Measurements from ENCODE around the gene OXT. TPM values are rescaled to one million over a fixed set of nuclear protein-coding genes. Genes with fewer than 3 reads are reported as not detected.
A peak's percentile ranks its signal among the peaks of the same experiment; 100 is the strongest.
"Not testable (repeated sequence)": the region's sequence is repeated elsewhere in the genome, so short reads cannot be mapped to it uniquely, and the experiment has no call there.

Gene OXT
- total RNA-seq, 1 donor from 2014 or later = not detected

DNA sequence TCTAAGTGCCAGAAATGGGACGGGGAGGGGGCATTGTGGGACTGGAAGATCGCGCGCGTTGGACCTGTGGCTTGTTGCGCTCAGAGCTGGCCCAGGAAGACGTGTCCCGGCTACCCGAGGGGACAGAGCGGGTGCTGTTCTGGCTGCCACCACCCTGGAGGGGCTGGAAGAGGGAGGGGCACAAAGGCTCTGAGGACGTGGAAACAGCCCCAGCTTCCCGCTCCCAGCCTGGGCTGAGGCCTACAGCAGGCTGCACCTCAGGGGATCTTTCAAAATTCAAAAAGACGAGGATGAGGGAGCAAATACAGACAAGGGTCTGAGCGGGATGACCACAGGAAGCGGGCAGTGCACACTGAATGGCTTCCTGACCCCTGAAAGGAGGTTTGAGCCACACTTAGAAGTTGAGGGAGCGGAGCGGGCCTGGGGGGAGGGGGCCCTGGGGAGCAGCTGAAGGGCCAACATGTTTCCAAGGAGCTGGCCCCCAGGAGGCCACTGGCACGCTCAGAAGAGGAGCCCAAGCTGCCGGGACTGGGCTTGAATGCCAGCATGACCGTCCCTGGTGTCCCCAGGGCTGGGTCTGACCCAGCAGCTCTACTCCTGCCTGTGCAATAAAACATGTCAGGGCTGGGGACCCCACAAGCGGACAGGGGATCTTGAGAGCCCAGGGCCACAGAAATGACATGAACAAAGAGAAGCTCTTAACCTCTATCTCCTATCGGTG is 1.3 kb downstream of the OXT start:
- Histone ChIP-seq H3K36me3 (no peaks in the 10 kb centered on the region), H3K27me3 (peaks cover 25% of the 10 kb centered on the region), H3K9me3 (no peaks in the 10 kb centered on the region), H3K4me3 (peak overlapping the region; percentile 45), H3K27ac (no peak overlapping the region), H3K4me1 (peaks cover 6% of the 10 kb centered on the region)
- ATAC-seq = no peak
- no peak for DNase-seq
- intact Hi-C loops (cut with DNase I) = no loop called here
- TF ChIP-seq, protein P1, sequence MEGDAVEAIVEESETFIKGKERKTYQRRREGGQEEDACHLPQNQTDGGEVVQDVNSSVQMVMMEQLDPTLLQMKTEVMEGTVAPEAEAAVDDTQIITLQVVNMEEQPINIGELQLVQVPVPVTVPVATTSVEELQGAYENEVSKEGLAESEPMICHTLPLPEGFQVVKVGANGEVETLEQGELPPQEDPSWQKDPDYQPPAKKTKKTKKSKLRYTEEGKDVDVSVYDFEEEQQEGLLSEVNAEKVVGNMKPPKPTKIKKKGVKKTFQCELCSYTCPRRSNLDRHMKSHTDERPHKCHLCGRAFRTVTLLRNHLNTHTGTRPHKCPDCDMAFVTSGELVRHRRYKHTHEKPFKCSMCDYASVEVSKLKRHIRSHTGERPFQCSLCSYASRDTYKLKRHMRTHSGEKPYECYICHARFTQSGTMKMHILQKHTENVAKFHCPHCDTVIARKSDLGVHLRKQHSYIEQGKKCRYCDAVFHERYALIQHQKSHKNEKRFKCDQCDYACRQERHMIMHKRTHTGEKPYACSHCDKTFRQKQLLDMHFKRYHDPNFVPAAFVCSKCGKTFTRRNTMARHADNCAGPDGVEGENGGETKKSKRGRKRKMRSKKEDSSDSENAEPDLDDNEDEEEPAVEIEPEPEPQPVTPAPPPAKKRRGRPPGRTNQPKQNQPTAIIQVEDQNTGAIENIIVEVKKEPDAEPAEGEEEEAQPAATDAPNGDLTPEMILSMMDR (IDR thresholded peaks at IDR 0.05) = no peak

- H3K27ac ChIP-seq; H3K4me1 ChIP-seq; H3K4me3 ChIP-seq; intact Hi-C loops (cut with DNase I); ATAC-seq; DNase-seq; H3K9me3 ChIP-seq; H3K36me3 ChIP-seq: not testable (repeated sequence)
- peaks cover 25% of the 10 kb centered on the region for H3K27me3 ChIP-seq
Measured at GRCh38 chr20:3073251-3073643, 1.8 kb downstream of the OXT start.

- DNase-seq (no peak), ATAC-seq (peak; percentile 61)
- intact Hi-C loops (cut with DNase I) = no loop called here
- H3K4me3 ChIP-seq = no peak overlapping the region
- TF ChIP-seq, protein P1 (IDR thresholded peaks at IDR 0.05) = no peak
- H3K27ac ChIP-seq = no peak overlapping the region
- peaks cover 6% of the 10 kb centered on the region for H3K4me1 ChIP-seq
- no peaks in the 10 kb centered on the region for H3K36me3 ChIP-seq
- no peaks in the 10 kb centered on the region for H3K9me3 ChIP-seq
- H3K27me3 ChIP-seq = peaks cover 25% of the 10 kb centered on the region
Measured at GRCh38 chr20:3074812-3075211, 3.4 kb downstream of the OXT start.

DNA sequence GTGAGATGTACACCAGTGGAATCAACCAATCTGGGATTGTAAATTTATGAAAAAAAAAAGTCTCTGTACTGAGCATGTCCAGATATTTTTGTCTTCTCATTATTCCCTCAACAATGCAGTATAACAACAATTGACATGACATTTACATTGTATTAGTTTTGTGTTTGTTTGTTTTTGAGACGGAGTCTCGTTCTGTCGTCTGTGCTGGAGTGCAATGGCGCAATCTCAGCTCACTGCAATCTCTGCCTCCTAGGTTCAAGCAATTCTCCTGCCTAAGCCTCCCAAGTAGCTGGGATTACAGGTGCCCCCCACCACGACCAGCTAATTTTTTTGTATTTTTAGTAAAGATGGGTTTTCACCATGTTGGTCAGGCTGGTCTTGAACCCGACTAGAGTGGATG is 3.9 kb downstream of the OXT start:
- peaks cover 25% of the 10 kb centered on the region for H3K27me3 ChIP-seq
- H3K4me3 ChIP-seq; intact Hi-C loops (cut with DNase I); H3K4me1 ChIP-seq; H3K9me3 ChIP-seq; DNase-seq; H3K27ac ChIP-seq; H3K36me3 ChIP-seq; ATAC-seq: not testable (repeated sequence)

GRCh38 chr20:3077618-3078134 is 6.3 kb downstream of the OXT start:
- TF ChIP-seq, protein P1 (IDR thresholded peaks at IDR 0.05) = no peak
- Histone ChIP-seq H3K27ac (no peak overlapping the region), H3K36me3 (no peaks in the 10 kb centered on the region), H3K4me1 (peaks cover 3% of the 10 kb centered on the region), H3K27me3 (peaks cover 23% of the 10 kb centered on the region), H3K4me3 (no peak overlapping the region), H3K9me3 (no peaks in the 10 kb centered on the region)
- intact Hi-C loops (cut with DNase I) = no loop called here
- DNase-seq = no peak
- ATAC-seq = peak; percentile 11

- peak; percentile 13 for ATAC-seq
- Histone ChIP-seq H3K4me3 (no peak overlapping the region), H3K27me3 (peaks cover 31% of the 10 kb centered on the region), H3K36me3 (no peaks in the 10 kb centered on the region), H3K27ac (no peak overlapping the region), H3K9me3 (no peaks in the 10 kb centered on the region), H3K4me1 (peaks cover 11% of the 10 kb centered on the region)
- no peak for DNase-seq
- intact Hi-C loops (cut with DNase I) = no loop called here
- TF ChIP-seq, protein P1 (IDR thresholded peaks at IDR 0.05) = no peak
Measured at GRCh38 chr20:3080939-3081388, 9.5 kb downstream of the OXT start.
